PC-9 (cell line): ENCODE data around the gene SLC39A8. TPM values are rescaled to one million over a fixed set of nuclear protein-coding genes. Genes with fewer than 3 reads are reported as not detected.
A peak's percentile ranks its signal among the peaks of the same experiment; 100 is the strongest.

Experiments
- BruUV-seq: library from RNA; stranded (reverse); fragments of 400-500 nt; replicated peaks from 2 replicates; lab custom pipeline; 2021; lab: Mats Ljungman, UMichigan
- CTCF ChIA-PET: fragments of 300-600 bp; sonication (Branson Sonifier 250); formaldehyde crosslinking; loops from one replicate; lab custom pipeline; 2022; ENCODE audit warnings: antibody characterized with exemption; lab: Charles Lee
- POLR2A ChIA-PET: fragments of 300-600 bp; sonication (Branson Sonifier 250); formaldehyde crosslinking; loops from one replicate; lab custom pipeline; 2022; ENCODE audit warnings: antibody characterized with exemption; ENCODE audit not compliant: unreplicated experiment; lab: Charles Lee
- DNase-seq, 2 experiments: peaks; one replicate each; pipeline versions ENCODE4 v3.0.0 to v3.0.0-alpha.2; 2015 to 2022; ENCODE audit warnings: mixed read lengths in 1 of 2
- H2AFZ ChIP-seq: fragments of 200-600 bp; sonication (generic); 2 replicates; pipeline ENCODE4 v1.8.1; 2017; ENCODE audit warnings: antibody characterized with exemption
- H3F3A ChIP-seq: fragments of 200-600 bp; sonication (generic); 2 replicates; pipeline ENCODE4 v1.8.1; 2017; ENCODE audit warnings: antibody characterized with exemption, mild to moderate bottlenecking, low read depth; ENCODE audit not compliant: insufficient read depth
- H3K27ac ChIP-seq: fragments of 200-600 bp; sonication (generic); 2 replicates; pipeline ENCODE4 v1.6.1; 2016; ENCODE audit warnings: mixed run types
- H3K27me3 ChIP-seq: fragments of 200-600 bp; sonication (generic); 2 replicates; pipeline ENCODE4 v1.6.1; 2016; ENCODE audit warnings: low read depth, mixed run types; ENCODE audit not compliant: insufficient read depth
- H3K36me3 ChIP-seq: fragments of 200-600 bp; sonication (generic); 2 replicates; pipeline ENCODE4 v1.6.1; 2016; ENCODE audit warnings: low read depth, mixed run types
- H3K4me1 ChIP-seq: fragments of 200-600 bp; sonication (generic); replicated peaks from 2 replicates; pipeline ENCODE4 v1.6.1; 2016; ENCODE audit warnings: mixed run types; ENCODE audit not compliant: insufficient read depth
- H3K4me2 ChIP-seq: fragments of 200-600 bp; sonication (generic); 2 replicates; pipeline ENCODE4 v1.6.1; 2017; ENCODE audit warnings: mixed run types
- H3K4me3 ChIP-seq: fragments of 200-600 bp; sonication (generic); 2 replicates; pipeline ENCODE4 v1.6.1; 2016; ENCODE audit warnings: mixed run types
- H3K79me2 ChIP-seq: fragments of 200-600 bp; sonication (generic); 2 replicates; pipeline ENCODE4 v1.6.1; 2017; ENCODE audit warnings: low read depth, mixed run types
- H3K9me2 ChIP-seq: fragments of 200-600 bp; sonication (generic); 2 replicates; pipeline ENCODE4 v1.8.1; 2017; ENCODE audit warnings: mild to moderate bottlenecking; ENCODE audit not compliant: insufficient read depth
- H3K9me3 ChIP-seq: fragments of 200-600 bp; sonication (generic); 2 replicates; pipeline ENCODE4 v1.8.1; 2016; ENCODE audit warnings: low read depth; ENCODE audit not compliant: insufficient read depth
- H4K20me1 ChIP-seq: fragments of 200-600 bp; sonication (generic); 2 replicates; pipeline ENCODE4 v1.8.1; 2017; ENCODE audit not compliant: insufficient read depth
- CTCF ChIP-seq: fragments of 200-600 bp; sonication (generic); conservative IDR thresholded peaks from 2 replicates; pipeline ENCODE4 v1.6.1; 2017; ENCODE audit warnings: mixed run types, antibody characterized with exemption, mild to moderate bottlenecking, moderate library complexity
- EZH2 ChIP-seq: fragments of 200-600 bp; sonication (generic); IDR thresholded peaks from 2 replicates; pipeline ENCODE4 v1.8.0; 2017; ENCODE audit warnings: antibody characterized with exemption, low read depth
- intact Hi-C: fragments of 100-400 bp; cut with micrococcal nuclease; formaldehyde crosslinking; loops from one replicate; pipeline ENCODE4 v1.10.0; 2022; ENCODE audit not compliant: unreplicated experiment
- total RNA-seq: library from RNA; stranded (reverse); gene quantifications from 2 replicates; pipeline ENCODE4 v1.2.3, GENCODE V29; 2021

SLC39A8 gene
- total RNA-seq, 1 experiment from 2014 or later, result 14.5 TPM

- TF ChIP-seq CTCF, result no peak
- TF ChIP-seq EZH2, result no peak
- Histone ChIP-seq H3F3A (no peaks in the 10 kb centered on the region), H3K4me2 (peak overlapping the region; percentile 94; the same call in 1 of the 2 replicates), H3K4me1 (peaks cover 24% of the 10 kb centered on the region), H3K27ac (no peak overlapping the region), H3K36me3 (no peaks in the 10 kb centered on the region), H3K27me3 (no peaks in the 10 kb centered on the region), H3K79me2 (0 out of 2 replicates have a peak, but pooled peaks cover 5% of the 10 kb centered on the region), H3K9me3 (no peaks in the 10 kb centered on the region), H2AFZ (no peak overlapping the region), H4K20me1 (no peaks in the 10 kb centered on the region), H3K4me3 (peak overlapping the region; percentile 72; the same call in 1 of the 2 replicates), H3K9me2 (no peaks in the 10 kb centered on the region)
- intact Hi-C loops, result loop anchor here (10.0 kb wide), 2 partner anchors 672 to 752 kb away; partner anchors contain the start of genes BDH2 and SLC9B1
- POLR2A ChIA-PET, result no interaction called here
- CTCF ChIA-PET, result no interaction called here
- no peak for DNase-seq
- BruUV-seq, result no TSS peak
Measured at GRCh38 chr4:102342404-102343074, 2.7 kb downstream of the SLC39A8 start.

- DNase-seq, result no peak
- no peak overlapping the region for H3K4me3 ChIP-seq
- intact Hi-C loops, result loop anchor here (10.0 kb wide), 2 partner anchors 674 to 754 kb away; partner anchors contain the start of genes BDH2 and SLC9B1
- H3K79me2 ChIP-seq, result 0 out of 2 replicates have a peak, but pooled peaks cover 5% of the 10 kb centered on the region
- H3K36me3 ChIP-seq, result no peaks in the 10 kb centered on the region
- ChIA-PET CTCF (no interaction called here), POLR2A (no interaction called here)
- H3K27me3 ChIP-seq, result no peaks in the 10 kb centered on the region
- H4K20me1 ChIP-seq, result no peaks in the 10 kb centered on the region
- H3K9me2 ChIP-seq, result no peaks in the 10 kb centered on the region
- peaks cover 24% of the 10 kb centered on the region for H3K4me1 ChIP-seq
- no peak overlapping the region for H3K27ac ChIP-seq
- H3F3A ChIP-seq, result no peaks in the 10 kb centered on the region
- no peak overlapping the region for H3K4me2 ChIP-seq
- TF ChIP-seq EZH2 (no peak), CTCF (no peak)
- H3K9me3 ChIP-seq, result no peaks in the 10 kb centered on the region
- BruUV-seq, result no TSS peak
- no peak overlapping the region for H2AFZ ChIP-seq
Measured at GRCh38 chr4:102341201-102341600, 4.1 kb downstream of the SLC39A8 start.

- Histone ChIP-seq H2AFZ (no peak overlapping the region), H3K27ac (no peak overlapping the region), H3K4me3 (no peak overlapping the region), H3K9me2 (no peaks in the 10 kb centered on the region), H3K4me2 (0 out of 2 replicates have a peak overlapping the region, but pooled peaks have one; percentile 23), H3K4me1 (peaks cover 24% of the 10 kb centered on the region), H3K27me3 (no peaks in the 10 kb centered on the region), H4K20me1 (no peaks in the 10 kb centered on the region), H3K36me3 (no peaks in the 10 kb centered on the region), H3K9me3 (no peaks in the 10 kb centered on the region), H3K79me2 (0 out of 2 replicates have a peak, but pooled peaks cover 5% of the 10 kb centered on the region), H3F3A (no peaks in the 10 kb centered on the region)
- intact Hi-C loops, result no loop called here
- peak; percentile 23 to 57 for DNase-seq
- POLR2A ChIA-PET, result no interaction called here
- no TSS peak for BruUV-seq
- CTCF ChIA-PET, result no interaction called here
- TF ChIP-seq CTCF, result no peak
- no peak for TF ChIP-seq EZH2
Measured at GRCh38 chr4:102339018-102339417, 6.3 kb downstream of the SLC39A8 start.
